Neural cell (in vitro differentiated cells): Measurements from ENCODE around the gene GPR15LG. TPM values are rescaled to one million over a fixed set of nuclear protein-coding genes. Genes with fewer than 3 reads are reported as not detected.
"Not testable (repeated sequence)": the region's sequence is repeated elsewhere in the genome, so short reads cannot be mapped to it uniquely, and the experiment has no call there.

Experiments
- H2AFZ ChIP-seq: fragments of 200-600, 300-800 bp; sonication (generic), shearing (Covaris generic); 2 replicates; pipeline ENCODE4 v1.6.0; 2014; ENCODE audit warnings: low read depth, mild to moderate bottlenecking, antibody characterized with exemption, low read length, moderate library complexity
- H3F3A ChIP-seq: fragments of 200-600 bp; shearing (Covaris generic); 2 replicates; pipeline ENCODE4 v1.6.1; 2016; ENCODE audit warnings: mild to moderate bottlenecking, moderate library complexity, mixed read lengths, antibody characterized with exemption, low read length; ENCODE audit not compliant: insufficient read depth, poor library complexity, severe bottlenecking
- H3K27ac ChIP-seq: fragments of 200-600, 300-800 bp; sonication (generic), shearing (Covaris generic); 2 replicates; pipeline ENCODE4 v1.5.1; 2014; ENCODE audit warnings: mild to moderate bottlenecking, low read length, moderate library complexity
- H3K27me3 ChIP-seq: fragments of 300-800, 200-600 bp; sonication (generic), shearing (Covaris generic); 2 replicates; pipeline ENCODE4 v1.6.0; 2014; ENCODE audit warnings: mild to moderate bottlenecking, low read depth, low read length, moderate library complexity; ENCODE audit not compliant: insufficient read depth
- H3K36me3 ChIP-seq: fragments of 300-800, 200-600 bp; sonication (generic), shearing (Covaris generic); 2 replicates; pipeline ENCODE4 v1.5.1; 2014; ENCODE audit warnings: mild to moderate bottlenecking, antibody characterized with exemption, low read length, moderate library complexity; ENCODE audit not compliant: insufficient read depth
- H3K4me2 ChIP-seq: fragments of 300-800, 200-600 bp; sonication (generic), shearing (Covaris generic); 2 replicates; pipeline ENCODE4 v1.6.0; 2014; ENCODE audit warnings: mild to moderate bottlenecking, low read length
- H3K4me3 ChIP-seq: fragments of 300-800, 200-600 bp; sonication (generic), shearing (Covaris generic); 2 replicates; pipeline ENCODE4 v1.5.1; 2014; ENCODE audit warnings: mild to moderate bottlenecking, low read length, moderate library complexity
- H3K79me2 ChIP-seq: fragments of 200-600 bp; shearing (Covaris generic); replicated peaks from 2 replicates; pipeline ENCODE4 v1.6.0; 2014; ENCODE audit warnings: mild to moderate bottlenecking, low read length, moderate library complexity; ENCODE audit not compliant: insufficient read depth
- H3K9ac ChIP-seq: fragments of 300-800, 200-600 bp; sonication (generic), shearing (Covaris generic); 2 replicates; pipeline ENCODE4 v1.6.1; 2016; ENCODE audit warnings: mild to moderate bottlenecking, low read length, mixed read lengths
- H3K9me2 ChIP-seq: fragments of 200-600 bp; shearing (Covaris generic); 2 replicates; pipeline ENCODE4 v1.6.1; 2016; ENCODE audit warnings: mild to moderate bottlenecking, low read length, mixed read lengths; ENCODE audit not compliant: insufficient read depth
- H3K9me3 ChIP-seq: fragments of 200-600, 300-800 bp; sonication (generic), shearing (Covaris generic); 2 replicates; pipeline ENCODE4 v1.6.1; 2016; ENCODE audit warnings: mild to moderate bottlenecking, mixed run types, low read length, moderate library complexity, mixed read lengths
- H4K20me1 ChIP-seq: fragments of 200-600 bp; shearing (Covaris generic); 2 replicates; pipeline ENCODE4 v1.6.1; 2016; ENCODE audit warnings: mild to moderate bottlenecking, mixed run types; ENCODE audit not compliant: insufficient read depth
- CTCF ChIP-seq: fragments of 450-650 bp; IDR thresholded peaks from 2 replicates; pipeline ENCODE4 v1.5.1; 2014; ENCODE audit warnings: antibody characterized with exemption, mild to moderate bottlenecking, moderate library complexity; ENCODE audit not compliant: poor library complexity, severe bottlenecking
- EP300 ChIP-seq: fragments of 450-650 bp; conservative IDR thresholded peaks from 2 replicates; pipeline ENCODE4 v1.6.1; 2014; ENCODE audit warnings: antibody characterized with exemption, mild to moderate bottlenecking, moderate library complexity; ENCODE audit not compliant: poor library complexity, severe bottlenecking
- EZH2 ChIP-seq: fragments of 200-600, 300-800 bp; shearing (Covaris generic), sonication (generic); IDR thresholded peaks from 2 replicates; pipeline ENCODE4 v1.6.1; 2014; ENCODE audit warnings: antibody characterized with exemption, low read length, borderline replicate concordance, mild to moderate bottlenecking; ENCODE audit not compliant: insufficient read depth, poor library complexity, severe bottlenecking
- MXI1 ChIP-seq: fragments of 450-650 bp; conservative IDR thresholded peaks from 2 replicates; pipeline ENCODE4 v1.6.1; 2014; ENCODE audit warnings: antibody characterized with exemption, mild to moderate bottlenecking; ENCODE audit not compliant: poor library complexity, severe bottlenecking
- POLR2AphosphoS5 ChIP-seq: IDR thresholded peaks from 2 replicates; pipeline ENCODE4 v1.6.1; 2012
- RAD21 ChIP-seq: fragments of 450-650 bp; conservative IDR thresholded peaks from 2 replicates; pipeline ENCODE4 v1.6.1; 2014; ENCODE audit warnings: antibody characterized with exemption, mild to moderate bottlenecking, moderate library complexity
- SMC3 ChIP-seq: fragments of 450-650 bp; conservative IDR thresholded peaks from 2 replicates; pipeline ENCODE4 v1.6.1; 2014; ENCODE audit warnings: antibody characterized with exemption, mild to moderate bottlenecking, moderate library complexity; ENCODE audit not compliant: poor library complexity
- TAF1 ChIP-seq: IDR thresholded peaks from 2 replicates; pipeline ENCODE4 v1.6.1; 2012; ENCODE audit warnings: low read depth
- polyA plus RNA-seq: library from polyadenylated mRNA; depleted of rRNA; stranded (reverse); fragments of >200 nt; gene quantifications from 2 replicates; pipeline ENCODE4 v1.2.3, GENCODE V29; 2014
- TF ChIP-seq, protein P1 (sequence below): IDR thresholded peaks from 2 replicates; pipeline ENCODE4 v1.6.1; 2012; ENCODE audit warnings: borderline replicate concordance

GPR15LG gene
- polyA plus RNA-seq, 1 donor from 2014 or later, result not detected

DNA sequence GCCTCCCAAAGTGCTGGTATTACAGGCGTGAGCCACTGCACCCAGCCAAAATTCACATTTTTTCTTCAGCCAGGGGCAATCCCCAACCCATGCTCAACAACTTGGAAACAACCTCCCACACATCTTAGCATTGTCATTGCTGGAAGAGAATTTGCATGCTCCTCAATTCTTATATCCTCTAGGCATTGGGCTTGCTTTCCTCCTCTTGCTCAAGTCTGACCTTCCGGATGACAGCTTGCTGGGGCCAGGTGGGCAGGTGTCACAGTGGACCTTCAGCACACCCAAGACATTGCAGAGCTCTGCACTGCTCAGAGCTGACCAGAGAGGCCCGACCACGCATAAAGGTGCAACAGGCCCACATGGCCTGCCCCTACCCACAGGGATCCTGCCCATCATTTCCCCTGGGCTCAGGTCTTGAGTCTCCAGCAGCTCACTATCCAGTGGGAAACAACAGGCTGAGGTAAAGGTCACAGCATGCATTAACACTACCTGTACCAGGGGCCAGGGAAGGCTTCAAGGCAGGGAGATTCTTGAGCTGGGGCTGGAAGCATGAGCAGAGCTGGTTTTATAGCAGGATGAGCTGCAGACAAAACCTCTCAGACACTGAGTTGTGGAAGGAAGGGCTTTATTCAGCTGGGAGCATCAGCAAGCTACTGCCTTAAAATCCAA is 6.8 kb upstream of the GPR15LG start:
- Histone ChIP-seq H3K27ac (no peak overlapping the region), H3K9me3 (no peaks in the 10 kb centered on the region), H3K4me3 (no peak overlapping the region), H3F3A (no peaks in the 10 kb centered on the region), H2AFZ (no peak overlapping the region), H3K27me3 (no peaks in the 10 kb centered on the region), H3K4me2 (no peak overlapping the region), H3K9me2 (no peaks in the 10 kb centered on the region), H3K9ac (no peak overlapping the region), H3K79me2 (no peaks in the 10 kb centered on the region), H3K36me3 (no peaks in the 10 kb centered on the region), H4K20me1 (no peaks in the 10 kb centered on the region)
- no peak for TF ChIP-seq TAF1
- no peak for TF ChIP-seq MXI1
- TF ChIP-seq POLR2AphosphoS5, result no peak
- TF ChIP-seq CTCF, result no peak
- no peak for TF ChIP-seq RAD21
- TF ChIP-seq, protein P1, sequence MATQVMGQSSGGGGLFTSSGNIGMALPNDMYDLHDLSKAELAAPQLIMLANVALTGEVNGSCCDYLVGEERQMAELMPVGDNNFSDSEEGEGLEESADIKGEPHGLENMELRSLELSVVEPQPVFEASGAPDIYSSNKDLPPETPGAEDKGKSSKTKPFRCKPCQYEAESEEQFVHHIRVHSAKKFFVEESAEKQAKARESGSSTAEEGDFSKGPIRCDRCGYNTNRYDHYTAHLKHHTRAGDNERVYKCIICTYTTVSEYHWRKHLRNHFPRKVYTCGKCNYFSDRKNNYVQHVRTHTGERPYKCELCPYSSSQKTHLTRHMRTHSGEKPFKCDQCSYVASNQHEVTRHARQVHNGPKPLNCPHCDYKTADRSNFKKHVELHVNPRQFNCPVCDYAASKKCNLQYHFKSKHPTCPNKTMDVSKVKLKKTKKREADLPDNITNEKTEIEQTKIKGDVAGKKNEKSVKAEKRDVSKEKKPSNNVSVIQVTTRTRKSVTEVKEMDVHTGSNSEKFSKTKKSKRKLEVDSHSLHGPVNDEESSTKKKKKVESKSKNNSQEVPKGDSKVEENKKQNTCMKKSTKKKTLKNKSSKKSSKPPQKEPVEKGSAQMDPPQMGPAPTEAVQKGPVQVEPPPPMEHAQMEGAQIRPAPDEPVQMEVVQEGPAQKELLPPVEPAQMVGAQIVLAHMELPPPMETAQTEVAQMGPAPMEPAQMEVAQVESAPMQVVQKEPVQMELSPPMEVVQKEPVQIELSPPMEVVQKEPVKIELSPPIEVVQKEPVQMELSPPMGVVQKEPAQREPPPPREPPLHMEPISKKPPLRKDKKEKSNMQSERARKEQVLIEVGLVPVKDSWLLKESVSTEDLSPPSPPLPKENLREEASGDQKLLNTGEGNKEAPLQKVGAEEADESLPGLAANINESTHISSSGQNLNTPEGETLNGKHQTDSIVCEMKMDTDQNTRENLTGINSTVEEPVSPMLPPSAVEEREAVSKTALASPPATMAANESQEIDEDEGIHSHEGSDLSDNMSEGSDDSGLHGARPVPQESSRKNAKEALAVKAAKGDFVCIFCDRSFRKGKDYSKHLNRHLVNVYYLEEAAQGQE, result no peak
- TF ChIP-seq EZH2, result no peak
- TF ChIP-seq EP300, result no peak
- no peak for TF ChIP-seq SMC3

DNA sequence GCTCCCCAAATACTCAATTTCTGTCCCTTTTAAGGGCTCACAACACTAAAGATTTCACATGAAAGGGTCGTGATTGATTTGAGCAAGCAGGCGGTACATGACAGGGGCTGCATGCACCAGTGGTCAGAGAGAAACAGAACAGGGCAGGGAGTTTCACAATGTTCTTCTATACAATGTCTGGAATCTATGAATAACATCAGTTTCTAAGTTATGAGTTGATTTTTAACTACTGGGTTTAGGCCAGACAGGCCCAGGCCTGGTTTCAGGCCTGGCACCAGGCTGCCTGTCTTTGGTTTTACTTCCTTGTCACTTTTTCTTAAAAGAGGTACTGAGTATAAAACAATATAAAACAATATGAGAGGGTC is 6.3 kb upstream of the GPR15LG start:
- H3K4me3 ChIP-seq, H3F3A ChIP-seq, H3K9ac ChIP-seq, H4K20me1 ChIP-seq, H3K27me3 ChIP-seq, H3K9me3 ChIP-seq, H3K4me2 ChIP-seq, H3K79me2 ChIP-seq, H3K36me3 ChIP-seq, H3K9me2 ChIP-seq, H2AFZ ChIP-seq, H3K27ac ChIP-seq: not testable (repeated sequence)

GRCh38 chr10:84168382-84168781 is 5.2 kb upstream of the GPR15LG start:
- H3K79me2 ChIP-seq, H2AFZ ChIP-seq, H3K36me3 ChIP-seq, H3K4me3 ChIP-seq, H3F3A ChIP-seq, H3K9ac ChIP-seq, H3K27me3 ChIP-seq, H3K4me2 ChIP-seq, H3K27ac ChIP-seq, H3K9me3 ChIP-seq, H4K20me1 ChIP-seq, H3K9me2 ChIP-seq: not testable (repeated sequence)

GRCh38 chr10:84171237-84171636 is 2.4 kb upstream of the GPR15LG start:
- not testable (repeated sequence) for H4K20me1 ChIP-seq, H3K4me2 ChIP-seq, H3F3A ChIP-seq, H3K36me3 ChIP-seq, H3K27ac ChIP-seq, H2AFZ ChIP-seq, H3K9ac ChIP-seq, H3K27me3 ChIP-seq, H3K9me3 ChIP-seq, H3K4me3 ChIP-seq, H3K79me2 ChIP-seq, H3K9me2 ChIP-seq

DNA sequence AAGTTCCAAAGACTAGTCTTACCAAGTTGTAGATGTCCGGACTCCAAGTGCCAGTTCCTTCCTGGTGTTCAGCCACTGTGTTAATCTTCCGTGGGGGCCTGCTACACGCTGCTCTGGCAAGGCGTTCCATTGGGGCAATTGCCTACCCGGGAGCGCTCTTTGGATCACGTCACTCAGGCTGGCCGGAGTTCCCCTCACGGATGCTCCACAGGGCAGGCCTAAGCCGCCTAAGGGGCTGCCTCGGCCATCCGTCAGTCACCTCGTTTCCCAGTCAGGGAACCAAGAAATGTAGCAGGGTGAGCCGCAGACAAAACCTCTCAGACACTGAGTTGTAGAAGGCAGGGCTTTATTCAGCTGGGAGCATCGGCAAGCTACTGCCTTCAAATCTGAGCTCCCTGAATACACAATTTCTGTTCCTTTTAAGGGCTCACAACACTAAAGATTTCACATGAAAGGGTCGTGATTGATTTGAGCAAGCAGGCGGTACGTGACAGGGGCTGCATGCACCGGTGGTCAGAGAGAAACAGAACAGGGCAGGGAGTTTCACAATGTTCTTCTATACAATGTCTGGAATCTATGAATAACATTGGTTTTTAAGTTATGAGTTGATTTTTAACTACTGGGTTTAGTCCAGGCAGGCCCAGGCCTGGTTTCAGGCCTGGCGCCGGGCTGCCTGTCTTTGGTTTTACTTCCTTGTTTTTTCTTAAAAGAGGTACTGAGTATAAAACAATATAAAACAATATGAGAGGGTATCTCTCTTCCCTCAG is 1.7 kb upstream of the GPR15LG start:
- not testable (repeated sequence) for H3K27me3 ChIP-seq, H3K9me3 ChIP-seq, H3K36me3 ChIP-seq, H3K4me2 ChIP-seq, H3K9ac ChIP-seq, H2AFZ ChIP-seq, H3K9me2 ChIP-seq, H3K79me2 ChIP-seq, H3K4me3 ChIP-seq, H4K20me1 ChIP-seq, H3K27ac ChIP-seq, H3F3A ChIP-seq
